Lower leg skin (tissue), 3 donors: ENCODE data around the gene STK24.

ENCODE experiments used
- CTCF ChIP-seq, 3 donors: fragments of 450-650 bp; IDR thresholded peaks; one replicate each; pipeline ENCODE4 v1.5.1; 2016; ENCODE audit warnings: antibody characterized with exemption in 3 of 3, mild to moderate bottlenecking in 3 of 3, moderate library complexity in 2 of 3
- POLR2A ChIP-seq, 2 donors: fragments of 450-650 bp; IDR thresholded peaks; one replicate each; pipeline ENCODE4 v1.6.1; 2016 to 2017; ENCODE audit warnings: antibody characterized with exemption in 2 of 2, mild to moderate bottlenecking in 1 of 2, moderate library complexity in 1 of 2

- TF ChIP-seq CTCF (IDR thresholded peaks at IDR 0.05) (no peak), POLR2A (IDR thresholded peaks at IDR 0.05) (no peak)
Observed at GRCh38 chr13:98495627-98496478, 81.1 kb downstream of the STK24 start.
